ENCODE data around the gene BMP8A. TPM values are rescaled to one million over a fixed set of nuclear protein-coding genes. Genes with fewer than 3 reads are reported as not detected.

Gene BMP8A, protein sequence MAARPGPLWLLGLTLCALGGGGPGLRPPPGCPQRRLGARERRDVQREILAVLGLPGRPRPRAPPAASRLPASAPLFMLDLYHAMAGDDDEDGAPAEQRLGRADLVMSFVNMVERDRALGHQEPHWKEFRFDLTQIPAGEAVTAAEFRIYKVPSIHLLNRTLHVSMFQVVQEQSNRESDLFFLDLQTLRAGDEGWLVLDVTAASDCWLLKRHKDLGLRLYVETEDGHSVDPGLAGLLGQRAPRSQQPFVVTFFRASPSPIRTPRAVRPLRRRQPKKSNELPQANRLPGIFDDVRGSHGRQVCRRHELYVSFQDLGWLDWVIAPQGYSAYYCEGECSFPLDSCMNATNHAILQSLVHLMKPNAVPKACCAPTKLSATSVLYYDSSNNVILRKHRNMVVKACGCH
- not detected in 2 replicates for polyA plus RNA-seq

DNA sequence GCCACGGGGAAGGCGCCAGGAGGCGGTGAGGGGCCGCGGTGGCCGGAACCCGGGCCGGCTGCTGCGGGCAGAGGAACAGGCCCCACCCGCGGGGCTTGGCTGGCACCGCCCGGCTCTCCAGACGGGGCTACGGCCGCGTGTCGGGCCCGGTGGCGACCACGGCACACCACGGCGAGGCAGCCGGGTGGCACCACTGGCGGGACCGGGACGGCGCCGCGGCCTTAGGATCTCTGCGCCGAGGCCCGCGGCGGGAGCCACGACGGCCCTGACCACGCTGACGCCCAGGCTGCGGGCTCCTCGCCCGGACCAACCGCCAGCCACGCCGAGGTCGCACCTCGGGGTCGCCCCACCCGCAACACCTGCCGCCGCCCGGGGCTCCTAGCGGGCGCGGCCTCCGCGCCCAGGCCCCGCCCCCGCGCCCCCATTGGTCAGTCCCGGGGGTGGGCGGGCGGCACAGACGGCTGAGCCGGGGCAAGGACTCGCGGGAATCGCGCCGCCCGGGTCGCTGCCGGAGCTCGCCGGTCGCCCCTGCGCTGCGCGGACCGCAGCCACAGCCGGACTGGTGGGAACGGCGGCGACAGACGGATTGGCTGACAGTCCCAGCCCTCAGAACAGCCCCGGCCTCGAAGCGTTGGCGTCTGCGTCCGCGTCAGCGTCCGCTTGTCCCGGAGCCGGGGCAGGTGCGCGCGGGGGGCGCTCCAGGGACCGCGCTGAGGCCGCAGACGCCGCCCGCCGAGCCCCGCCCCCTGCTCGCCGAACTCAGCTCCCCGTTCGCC is at the start of gene BMP8A:
Gene BMP8A (plus strand): TSS at position 491 of the 776 bp plus-strand sequence. CDS start 356 bp downstream, outside the sequence.

Other genes with a start within 250 kb of the BMP8A start
- 9.6 and 38.2 TPM in 2 replicates for gene PABPC4, start 85.2 kb downstream of the BMP8A start, polyA plus RNA-seq
- not detected in 2 replicates for gene HEYL, start 148.0 kb downstream of the BMP8A start, polyA plus RNA-seq
- gene NT5C1A, start 180.5 kb downstream of the BMP8A start, polyA plus RNA-seq = not detected in 2 replicates
- gene HPCAL4, start 199.8 kb downstream of the BMP8A start, polyA plus RNA-seq = 1.7 and 5.2 TPM in 2 replicates
- gene PPIE, start 247.2 kb downstream of the BMP8A start, polyA plus RNA-seq = 33.6 and 61.4 TPM in 2 replicates